ENCODE results near the gene WWOX. TPM values are rescaled to one million over a fixed set of nuclear protein-coding genes. Genes with fewer than 3 reads are reported as not detected.
A peak's percentile ranks its signal among the peaks of the same experiment; 100 is the strongest.

Gene WWOX
- total RNA-seq, 2 experiments from 2014 or later = 19.1 to 23.7 TPM

DNA sequence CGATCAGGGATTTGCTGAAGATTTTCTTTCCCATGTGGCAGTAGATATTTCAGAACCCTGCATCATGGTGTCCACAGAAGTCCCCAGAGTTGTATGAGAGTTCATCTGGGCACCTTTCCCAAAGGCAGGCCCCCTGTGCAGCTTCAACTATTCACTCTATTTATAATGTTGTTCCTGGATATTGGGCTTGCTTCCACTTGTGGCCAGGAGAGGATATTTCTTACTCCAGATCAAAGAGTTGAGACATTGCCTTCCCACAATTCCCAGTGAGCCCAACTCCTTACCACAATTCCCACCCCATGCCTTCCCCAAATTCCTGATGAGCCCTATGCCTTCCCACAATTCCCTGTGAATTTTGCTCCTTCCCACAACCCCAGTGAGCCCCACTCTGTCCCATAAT is 206.9 kb downstream of the WWOX start:
- ChIA-PET CTCF (no interaction called here), POLR2A (no interaction called here)
- Mint-ChIP-seq H3K4me3 (no peak overlapping the region), H3K27me3 (no peaks in the 10 kb centered on the region), H3K4me1 (ENCODE audit: low read depth) (peaks cover 7% of the 10 kb centered on the region), H3K36me3 (ENCODE audit: low read depth) (no peaks in the 10 kb centered on the region), H3K27ac (no peak overlapping the region), H3K9me3 (no peaks in the 10 kb centered on the region)
- intact Hi-C loops (cut with micrococcal nuclease) = no loop called here
- TF ChIP-seq, protein P1, sequence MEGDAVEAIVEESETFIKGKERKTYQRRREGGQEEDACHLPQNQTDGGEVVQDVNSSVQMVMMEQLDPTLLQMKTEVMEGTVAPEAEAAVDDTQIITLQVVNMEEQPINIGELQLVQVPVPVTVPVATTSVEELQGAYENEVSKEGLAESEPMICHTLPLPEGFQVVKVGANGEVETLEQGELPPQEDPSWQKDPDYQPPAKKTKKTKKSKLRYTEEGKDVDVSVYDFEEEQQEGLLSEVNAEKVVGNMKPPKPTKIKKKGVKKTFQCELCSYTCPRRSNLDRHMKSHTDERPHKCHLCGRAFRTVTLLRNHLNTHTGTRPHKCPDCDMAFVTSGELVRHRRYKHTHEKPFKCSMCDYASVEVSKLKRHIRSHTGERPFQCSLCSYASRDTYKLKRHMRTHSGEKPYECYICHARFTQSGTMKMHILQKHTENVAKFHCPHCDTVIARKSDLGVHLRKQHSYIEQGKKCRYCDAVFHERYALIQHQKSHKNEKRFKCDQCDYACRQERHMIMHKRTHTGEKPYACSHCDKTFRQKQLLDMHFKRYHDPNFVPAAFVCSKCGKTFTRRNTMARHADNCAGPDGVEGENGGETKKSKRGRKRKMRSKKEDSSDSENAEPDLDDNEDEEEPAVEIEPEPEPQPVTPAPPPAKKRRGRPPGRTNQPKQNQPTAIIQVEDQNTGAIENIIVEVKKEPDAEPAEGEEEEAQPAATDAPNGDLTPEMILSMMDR (IDR thresholded peaks at IDR 0.05) = no peak
- DNase-seq (no peak), ATAC-seq (no peak)

DNA sequence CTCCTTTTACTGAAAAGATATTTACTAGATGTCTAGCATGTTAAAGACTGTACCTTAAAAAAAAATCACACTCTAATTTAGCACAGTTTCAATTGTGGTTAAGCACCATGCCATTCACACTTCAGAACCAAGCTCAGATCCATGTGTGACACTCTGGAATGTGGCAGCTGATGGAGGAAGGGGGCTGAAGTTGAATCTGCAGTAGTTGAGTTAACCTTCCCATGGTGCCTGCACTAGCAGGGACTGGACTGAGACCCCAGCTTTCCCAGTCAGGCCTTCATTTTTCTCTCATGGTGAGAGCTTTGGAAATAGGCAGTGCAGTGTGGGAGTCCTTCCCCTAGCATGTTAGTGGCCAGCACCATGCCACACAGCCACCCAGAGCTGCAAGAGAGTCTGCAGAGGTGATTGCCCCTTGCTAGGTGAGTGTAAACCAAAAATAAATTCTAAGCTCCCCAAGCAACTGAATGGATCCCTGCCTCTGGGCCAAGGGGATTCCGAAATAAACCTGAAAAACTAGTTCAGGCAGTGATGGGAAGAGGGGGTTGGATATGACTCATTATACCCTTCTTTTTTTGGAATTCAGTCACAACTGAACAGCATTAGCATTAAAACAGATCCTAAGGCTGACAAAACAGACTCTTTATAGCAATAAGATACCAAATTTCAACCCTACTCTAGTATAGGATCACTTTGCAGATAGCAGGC is 208.5 kb downstream of the WWOX start:
- ATAC-seq (no peak), DNase-seq (no peak)
- Mint-ChIP-seq H3K36me3 (ENCODE audit: low read depth) (no peaks in the 10 kb centered on the region), H3K27ac (no peak overlapping the region), H3K4me1 (ENCODE audit: low read depth) (peaks cover 7% of the 10 kb centered on the region), H3K4me3 (no peak overlapping the region), H3K27me3 (no peaks in the 10 kb centered on the region), H3K9me3 (no peaks in the 10 kb centered on the region)
- TF ChIP-seq, protein P1 (IDR thresholded peaks at IDR 0.05) = no peak
- intact Hi-C loops (cut with micrococcal nuclease) = no loop called here
- CTCF ChIA-PET = no interaction called here
- POLR2A ChIA-PET = interaction anchor here (1.2 kb wide), 1 partner anchor 22 kb away, joined by 3 read pairs; no protein-coding TSS in a partner anchor

DNA sequence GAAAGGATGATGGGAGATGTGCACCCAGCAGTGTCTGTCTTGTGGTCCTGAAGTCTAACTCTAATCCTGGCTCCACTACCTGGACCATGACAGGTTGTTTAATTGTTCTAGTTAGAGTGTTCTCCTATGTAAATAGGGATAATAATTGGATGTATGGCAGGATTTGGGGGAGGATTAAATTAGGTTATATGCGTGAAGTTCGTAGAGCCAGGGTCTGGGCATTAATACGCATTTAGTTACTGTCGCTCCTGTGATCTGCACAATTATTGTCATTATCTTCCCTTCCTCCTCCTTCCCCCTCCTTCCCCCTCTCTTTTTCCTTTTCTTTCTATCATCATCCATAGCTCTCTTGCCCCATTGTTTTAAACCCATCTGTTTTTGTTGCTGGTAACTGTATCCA is 210.3 kb downstream of the WWOX start:
- H3K9me3 Mint-ChIP-seq = no peaks in the 10 kb centered on the region
- TF ChIP-seq, protein P1 (IDR thresholded peaks at IDR 0.05) = no peak
- ATAC-seq = no peak
- peaks cover 7% of the 10 kb centered on the region for H3K4me1 Mint-ChIP-seq (ENCODE audit: low read depth)
- intact Hi-C loops (cut with micrococcal nuclease) = no loop called here
- DNase-seq = no peak
- POLR2A ChIA-PET = no interaction called here
- no peaks in the 10 kb centered on the region for H3K36me3 Mint-ChIP-seq (ENCODE audit: low read depth)
- no peak overlapping the region for H3K27ac Mint-ChIP-seq
- H3K27me3 Mint-ChIP-seq = no peaks in the 10 kb centered on the region
- CTCF ChIA-PET = no interaction called here
- H3K4me3 Mint-ChIP-seq = no peak overlapping the region

DNA sequence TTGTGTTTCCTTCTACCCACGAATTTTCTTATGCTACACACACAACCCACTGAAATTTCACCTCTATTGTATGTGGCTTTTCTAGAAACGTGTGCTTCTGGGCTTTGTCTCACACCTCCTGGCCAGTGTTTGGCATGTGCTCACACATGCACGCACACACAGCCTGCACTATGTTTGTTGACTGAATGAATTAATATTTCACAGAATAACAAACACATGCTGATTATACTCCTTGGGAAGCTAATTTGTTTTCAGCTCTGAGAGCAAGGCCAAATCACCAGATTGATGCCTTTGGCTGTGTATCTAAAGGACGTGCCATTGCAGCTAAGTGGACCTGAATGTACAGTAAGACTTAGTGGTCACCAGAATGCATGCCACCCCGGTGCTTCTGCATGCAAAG is 210.7 kb downstream of the WWOX start:
- POLR2A ChIA-PET = no interaction called here
- intact Hi-C loops (cut with micrococcal nuclease) = no loop called here
- H3K27ac Mint-ChIP-seq = no peak overlapping the region
- H3K36me3 Mint-ChIP-seq (ENCODE audit: low read depth) = no peaks in the 10 kb centered on the region
- no peaks in the 10 kb centered on the region for H3K27me3 Mint-ChIP-seq
- H3K9me3 Mint-ChIP-seq = no peaks in the 10 kb centered on the region
- ATAC-seq (no peak), DNase-seq (no peak)
- CTCF ChIA-PET = interaction anchor here (0.6 kb wide), 1 partner anchor 1534 kb away, joined by 3 read pairs; no protein-coding TSS in a partner anchor
- H3K4me3 Mint-ChIP-seq = no peak overlapping the region
- peaks cover 7% of the 10 kb centered on the region for H3K4me1 Mint-ChIP-seq (ENCODE audit: low read depth)
- TF ChIP-seq, protein P1 (IDR thresholded peaks at IDR 0.05) = no peak

DNA sequence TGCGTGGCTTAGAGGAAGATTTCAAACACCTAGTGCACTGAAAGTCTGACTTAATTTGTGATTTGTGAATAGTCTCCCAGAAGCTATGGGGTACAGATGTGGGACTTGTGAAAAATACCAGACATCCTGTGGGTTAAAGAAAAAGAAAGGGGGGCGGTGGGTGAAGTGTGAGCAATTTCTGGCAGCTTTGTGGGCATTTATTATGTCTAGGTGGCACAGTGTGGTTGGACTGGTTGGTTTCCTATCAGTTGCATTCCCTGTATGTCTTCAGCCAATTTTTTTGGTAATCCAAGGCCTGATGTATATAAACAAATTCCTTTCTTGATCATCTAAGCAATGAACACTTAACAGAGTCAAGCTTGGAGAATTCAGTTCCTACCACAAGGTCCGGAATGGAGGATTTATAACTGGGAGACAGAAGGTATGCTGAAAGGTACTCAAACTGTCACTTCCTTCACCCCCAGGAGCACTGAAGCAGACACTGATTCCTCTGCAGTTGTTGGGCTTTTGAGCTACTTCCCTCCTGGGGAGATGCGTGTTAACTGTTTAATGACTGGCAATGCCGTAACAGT is 211.6 kb downstream of the WWOX start:
- Mint-ChIP-seq H3K9me3 (no peaks in the 10 kb centered on the region), H3K36me3 (ENCODE audit: low read depth) (no peaks in the 10 kb centered on the region), H3K27ac (no peak overlapping the region), H3K4me1 (ENCODE audit: low read depth) (peaks cover 7% of the 10 kb centered on the region), H3K27me3 (no peaks in the 10 kb centered on the region), H3K4me3 (no peak overlapping the region)
- peak; percentile 53 for ATAC-seq
- TF ChIP-seq, protein P1 (IDR thresholded peaks at IDR 0.05) = no peak
- POLR2A ChIA-PET = no interaction called here
- DNase-seq = peak; percentile 24
- intact Hi-C loops (cut with micrococcal nuclease) = no loop called here
- CTCF ChIA-PET = interaction anchor here (0.6 kb wide), 1 partner anchor 1533 kb away, joined by 3 read pairs; no protein-coding TSS in a partner anchor

All from activated CD8-positive, alpha-beta T cell treated with anti-CD3 and anti-CD28 coated beads for 36 hours (primary cell).